GM12892 (cell line): Measurements from ENCODE around the gene EEIG1.

ENCODE experiments used
- DNase-seq: peaks from one replicate; pipeline ENCODE4 v3.0.0; 2011; ENCODE audit not compliant: insufficient read length
- FAIRE-seq: peaks from 2 replicates; lab custom pipeline; 2011; peaks lifted over from hg19 to GRCh38; lab: Jason Lieb, UNC
- POLR2A ChIP-seq: IDR thresholded peaks from 2 replicates; pipeline ENCODE4 v1.6.1; 2011; ENCODE audit warnings: low read depth, low read length, control low read depth
- POLR2AphosphoS5 ChIP-seq: IDR thresholded peaks from 2 replicates; pipeline ENCODE4 v1.6.1; 2011; ENCODE audit warnings: low read depth, low read length, control low read depth
- TAF1 ChIP-seq: IDR thresholded peaks from 2 replicates; pipeline ENCODE4 v1.6.1; 2011; ENCODE audit warnings: low read depth, mild to moderate bottlenecking, control low read depth, low read length, borderline replicate concordance

EEIG1 gene

GRCh38 chr9:128011071-128011817 is 30.5 kb upstream of the EEIG1 start:
- TF ChIP-seq POLR2A (no peak), POLR2AphosphoS5 (no peak), TAF1 (no peak)
- no peak for DNase-seq
- no peak for FAIRE-seq

- DNase-seq (no peak), FAIRE-seq (no peak)
- TF ChIP-seq POLR2AphosphoS5: no peak
Observed at GRCh38 chr9:128009639-128010038, 28.9 kb upstream of the EEIG1 start.

GRCh38 chr9:128008171-128008570 is 27.4 kb upstream of the EEIG1 start:
- TF ChIP-seq TAF1: no peak
- no peak for TF ChIP-seq POLR2A
- TF ChIP-seq POLR2AphosphoS5: no peak
- FAIRE-seq: no peak
- no peak for DNase-seq

- DNase-seq (peak; percentile 58), FAIRE-seq (peak; percentile 98)
- no peak for TF ChIP-seq POLR2AphosphoS5
- TF ChIP-seq TAF1: 0 out of 2 replicates have a peak, but pooled peaks have one; percentile 12
- TF ChIP-seq POLR2A: peak; percentile 50
Observed at GRCh38 chr9:128007566-128008138, 26.9 kb upstream of the EEIG1 start.

- no peak for FAIRE-seq
- no peak for DNase-seq
- no peak for TF ChIP-seq POLR2A
- no peak for TF ChIP-seq TAF1
- TF ChIP-seq POLR2AphosphoS5: no peak
Observed at GRCh38 chr9:128006332-128006996, 25.7 kb upstream of the EEIG1 start.

GRCh38 chr9:128005923-128006322 is 25.1 kb upstream of the EEIG1 start:
- TF ChIP-seq TAF1: no peak
- DNase-seq (no peak), FAIRE-seq (no peak)

GRCh38 chr9:128003966-128004604 is 23.3 kb upstream of the EEIG1 start:
- FAIRE-seq: no peak
- DNase-seq: no peak
- TF ChIP-seq TAF1 (no peak), POLR2A (no peak), POLR2AphosphoS5 (no peak)

- no peak for FAIRE-seq
- TF ChIP-seq TAF1 (no peak), POLR2AphosphoS5 (no peak), POLR2A (no peak)
Observed at GRCh38 chr9:128002959-128003358, 22.2 kb upstream of the EEIG1 start.

GRCh38 chr9:128001779-128002298 is 21.1 kb upstream of the EEIG1 start:
- DNase-seq (no peak), FAIRE-seq (no peak)
- TF ChIP-seq POLR2A (no peak), POLR2AphosphoS5 (no peak), TAF1 (no peak)

More at GRCh38 chr9:128002959-128003358, 22.2 kb upstream of the EEIG1 start:
- no peak for DNase-seq

GRCh38 chr9:128001151-128001778 is 20.5 kb upstream of the EEIG1 start:
- DNase-seq (no peak), FAIRE-seq (no peak)
- TF ChIP-seq POLR2AphosphoS5: no peak
- TF ChIP-seq POLR2A: no peak
- TF ChIP-seq TAF1: no peak

- FAIRE-seq: no peak
- TF ChIP-seq TAF1 (no peak), POLR2AphosphoS5 (no peak), POLR2A (no peak)
- no peak for DNase-seq
Observed at GRCh38 chr9:127999461-127999860, 18.7 kb upstream of the EEIG1 start.

GRCh38 chr9:127993721-127994120 is 12.9 kb upstream of the EEIG1 start:
- FAIRE-seq (no peak), DNase-seq (no peak)
- TF ChIP-seq POLR2A: no peak
- TF ChIP-seq TAF1: no peak
- TF ChIP-seq POLR2AphosphoS5: no peak

- DNase-seq (no peak), FAIRE-seq (no peak)
- TF ChIP-seq TAF1 (no peak), POLR2A (no peak), POLR2AphosphoS5 (no peak)
Observed at GRCh38 chr9:127991757-127992274, 11.0 kb upstream of the EEIG1 start.
